Ishikawa (cell line): Measurements from ENCODE around the gene KATNB1.

ENCODE experiments used
- CEBPB ChIP-seq: IDR thresholded peaks from 2 replicates; pipeline ENCODE4 v1.6.1; 2012
- CREB1 ChIP-seq: IDR thresholded peaks from 2 replicates; pipeline ENCODE4 v1.6.1; 2012; ENCODE audit warnings: low read depth
- EGR1 ChIP-seq: IDR thresholded peaks from 2 replicates; pipeline ENCODE4 v1.6.1; 2012
- EP300 ChIP-seq: IDR thresholded peaks from 2 replicates; pipeline ENCODE4 v1.6.1; 2012; ENCODE audit warnings: borderline replicate concordance
- FOXM1 ChIP-seq: IDR thresholded peaks from 2 replicates; pipeline ENCODE4 v1.6.1; 2012; ENCODE audit warnings: low read depth, borderline replicate concordance
- NFIC ChIP-seq: IDR thresholded peaks from 2 replicates; pipeline ENCODE4 v1.6.1; 2012
- RAD21 ChIP-seq: IDR thresholded peaks from 2 replicates; pipeline ENCODE4 v1.6.1; 2012; ENCODE audit warnings: low read depth
- TAF1 ChIP-seq: IDR thresholded peaks from 2 replicates; pipeline ENCODE4 v1.6.1; 2012; ENCODE audit warnings: low read depth, mild to moderate bottlenecking
- TCF12 ChIP-seq: IDR thresholded peaks from 2 replicates; pipeline ENCODE4 v1.6.1; 2012; ENCODE audit warnings: low read depth
- TEAD4 ChIP-seq: IDR thresholded peaks from 2 replicates; pipeline ENCODE4 v1.6.1; 2012
- YY1 ChIP-seq: IDR thresholded peaks from 2 replicates; pipeline ENCODE4 v1.6.1; 2012; ENCODE audit warnings: low read depth
- ZBTB7A ChIP-seq: IDR thresholded peaks from 2 replicates; pipeline ENCODE4 v1.6.1; 2012; ENCODE audit warnings: low read depth
- TF ChIP-seq, protein P1 (sequence below): IDR thresholded peaks from 2 replicates; pipeline ENCODE4 v1.6.1; 2012; ENCODE audit warnings: low read depth, mild to moderate bottlenecking
- TF ChIP-seq, protein P2 (sequence below): IDR thresholded peaks from 2 replicates; pipeline ENCODE4 v1.6.1; 2012
- TF ChIP-seq, protein P3 (sequence below): IDR thresholded peaks from 2 replicates; pipeline ENCODE4 v1.6.1; 2012

Gene KATNB1

DNA sequence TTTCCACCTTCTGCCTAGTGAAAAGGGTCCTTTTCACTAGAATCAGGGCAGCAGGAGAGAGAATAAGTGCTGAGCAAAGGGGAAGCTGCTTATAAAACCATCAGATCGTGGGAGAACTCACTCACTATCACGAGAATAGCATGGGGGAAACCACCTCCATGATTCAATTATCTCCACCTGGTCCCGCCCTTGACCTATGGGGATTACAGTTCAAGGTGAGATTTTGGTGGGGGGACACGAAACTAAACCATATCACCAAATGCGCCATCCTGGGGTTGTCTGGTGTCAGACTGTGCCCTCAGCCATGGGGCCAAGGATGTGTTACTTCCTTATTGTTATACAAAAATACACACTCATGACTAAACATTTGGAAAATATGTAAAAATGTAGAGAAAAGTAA lies 10.4 kb upstream of the KATNB1 start:
- TF ChIP-seq YY1 (no peak), RAD21 (no peak), EGR1 (no peak)
- TF ChIP-seq, protein P1, sequence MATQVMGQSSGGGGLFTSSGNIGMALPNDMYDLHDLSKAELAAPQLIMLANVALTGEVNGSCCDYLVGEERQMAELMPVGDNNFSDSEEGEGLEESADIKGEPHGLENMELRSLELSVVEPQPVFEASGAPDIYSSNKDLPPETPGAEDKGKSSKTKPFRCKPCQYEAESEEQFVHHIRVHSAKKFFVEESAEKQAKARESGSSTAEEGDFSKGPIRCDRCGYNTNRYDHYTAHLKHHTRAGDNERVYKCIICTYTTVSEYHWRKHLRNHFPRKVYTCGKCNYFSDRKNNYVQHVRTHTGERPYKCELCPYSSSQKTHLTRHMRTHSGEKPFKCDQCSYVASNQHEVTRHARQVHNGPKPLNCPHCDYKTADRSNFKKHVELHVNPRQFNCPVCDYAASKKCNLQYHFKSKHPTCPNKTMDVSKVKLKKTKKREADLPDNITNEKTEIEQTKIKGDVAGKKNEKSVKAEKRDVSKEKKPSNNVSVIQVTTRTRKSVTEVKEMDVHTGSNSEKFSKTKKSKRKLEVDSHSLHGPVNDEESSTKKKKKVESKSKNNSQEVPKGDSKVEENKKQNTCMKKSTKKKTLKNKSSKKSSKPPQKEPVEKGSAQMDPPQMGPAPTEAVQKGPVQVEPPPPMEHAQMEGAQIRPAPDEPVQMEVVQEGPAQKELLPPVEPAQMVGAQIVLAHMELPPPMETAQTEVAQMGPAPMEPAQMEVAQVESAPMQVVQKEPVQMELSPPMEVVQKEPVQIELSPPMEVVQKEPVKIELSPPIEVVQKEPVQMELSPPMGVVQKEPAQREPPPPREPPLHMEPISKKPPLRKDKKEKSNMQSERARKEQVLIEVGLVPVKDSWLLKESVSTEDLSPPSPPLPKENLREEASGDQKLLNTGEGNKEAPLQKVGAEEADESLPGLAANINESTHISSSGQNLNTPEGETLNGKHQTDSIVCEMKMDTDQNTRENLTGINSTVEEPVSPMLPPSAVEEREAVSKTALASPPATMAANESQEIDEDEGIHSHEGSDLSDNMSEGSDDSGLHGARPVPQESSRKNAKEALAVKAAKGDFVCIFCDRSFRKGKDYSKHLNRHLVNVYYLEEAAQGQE: no peak
- TF ChIP-seq, protein P2, sequence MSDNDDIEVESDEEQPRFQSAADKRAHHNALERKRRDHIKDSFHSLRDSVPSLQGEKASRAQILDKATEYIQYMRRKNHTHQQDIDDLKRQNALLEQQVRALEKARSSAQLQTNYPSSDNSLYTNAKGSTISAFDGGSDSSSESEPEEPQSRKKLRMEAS: no peak

DNA sequence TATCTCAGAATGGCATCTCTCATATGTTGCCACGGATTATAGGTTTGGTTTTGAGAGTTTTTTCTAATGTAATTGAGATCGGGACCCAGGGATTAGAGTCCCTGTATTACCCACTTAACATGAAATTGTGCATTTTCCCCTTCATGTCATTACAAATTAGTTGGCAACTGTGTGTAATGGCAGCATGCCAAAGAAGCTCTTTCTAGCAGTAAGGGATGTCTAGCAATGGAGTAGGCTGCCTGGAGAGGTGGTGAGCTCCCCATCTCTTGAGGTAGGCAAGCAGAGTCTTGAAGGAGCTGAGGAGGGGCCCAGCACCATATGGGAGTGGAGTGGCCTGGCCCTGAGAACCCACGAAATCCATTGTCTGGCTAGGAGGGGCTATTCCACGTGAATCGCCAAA lies 10.0 kb upstream of the KATNB1 start:
- TF ChIP-seq CREB1 (no peak), EGR1 (no peak), FOXM1 (no peak), TAF1 (no peak), CEBPB (no peak), YY1 (no peak)
- TF ChIP-seq, protein P3, sequence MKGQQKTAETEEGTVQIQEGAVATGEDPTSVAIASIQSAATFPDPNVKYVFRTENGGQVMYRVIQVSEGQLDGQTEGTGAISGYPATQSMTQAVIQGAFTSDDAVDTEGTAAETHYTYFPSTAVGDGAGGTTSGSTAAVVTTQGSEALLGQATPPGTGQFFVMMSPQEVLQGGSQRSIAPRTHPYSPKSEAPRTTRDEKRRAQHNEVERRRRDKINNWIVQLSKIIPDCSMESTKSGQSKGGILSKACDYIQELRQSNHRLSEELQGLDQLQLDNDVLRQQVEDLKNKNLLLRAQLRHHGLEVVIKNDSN: no peak
- TF ChIP-seq, protein P1: no peak
- TF ChIP-seq, protein P2: no peak

DNA sequence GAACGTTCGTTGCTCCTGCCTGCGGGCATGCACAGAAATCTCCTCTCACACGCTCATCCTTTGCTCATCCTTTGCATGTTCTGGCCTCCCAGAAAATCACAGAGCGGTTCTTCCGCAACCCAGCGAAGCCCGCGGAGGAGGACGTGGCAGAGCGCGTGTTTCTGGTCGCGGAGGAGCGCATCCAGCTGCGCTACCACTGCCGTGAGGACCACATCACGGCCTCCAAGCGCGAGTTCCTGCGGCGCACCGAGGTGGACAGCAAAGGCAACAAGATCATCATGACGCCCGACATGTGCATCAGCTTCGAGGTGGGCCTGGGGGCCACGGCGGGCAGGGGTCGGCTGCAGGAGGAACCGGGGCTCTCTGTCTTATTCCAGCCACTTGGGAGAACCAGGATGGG lies 9.6 kb upstream of the KATNB1 start:
- TF ChIP-seq ZBTB7A (no peak), EGR1 (no peak), FOXM1 (no peak), TEAD4 (no peak), EP300 (no peak), TCF12 (no peak), RAD21 (no peak), CEBPB (no peak)
- TF ChIP-seq, protein P3: no peak
- TF ChIP-seq, protein P1: no peak

DNA sequence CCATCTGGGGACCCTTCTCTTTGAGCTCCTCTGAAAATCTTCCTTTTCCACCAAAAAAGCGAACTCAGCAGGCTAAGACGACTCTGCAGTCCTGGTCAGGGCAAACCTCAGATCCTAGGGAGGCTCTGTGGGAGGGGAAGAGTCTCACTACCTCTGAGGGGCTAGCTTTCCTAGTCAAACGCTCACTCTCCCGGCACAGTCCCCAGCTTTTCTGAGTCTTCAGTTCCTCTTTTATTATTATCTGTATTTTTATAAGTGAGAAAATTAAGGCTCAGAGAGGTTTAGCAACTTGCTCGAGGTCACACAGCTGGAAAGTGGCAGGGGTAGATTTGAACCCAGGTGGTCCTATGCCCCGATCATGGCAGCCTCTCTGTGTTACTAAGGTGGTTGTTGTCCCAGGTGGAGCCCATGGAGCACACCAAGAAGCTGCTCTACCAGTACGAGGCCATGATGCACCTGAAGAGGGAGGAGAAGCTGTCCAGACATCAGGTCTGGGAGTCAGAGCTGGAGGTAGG lies 9.1 kb upstream of the KATNB1 start:
- TF ChIP-seq EP300 (no peak), ZBTB7A (no peak), EGR1 (no peak), YY1 (no peak), RAD21 (no peak)

DNA sequence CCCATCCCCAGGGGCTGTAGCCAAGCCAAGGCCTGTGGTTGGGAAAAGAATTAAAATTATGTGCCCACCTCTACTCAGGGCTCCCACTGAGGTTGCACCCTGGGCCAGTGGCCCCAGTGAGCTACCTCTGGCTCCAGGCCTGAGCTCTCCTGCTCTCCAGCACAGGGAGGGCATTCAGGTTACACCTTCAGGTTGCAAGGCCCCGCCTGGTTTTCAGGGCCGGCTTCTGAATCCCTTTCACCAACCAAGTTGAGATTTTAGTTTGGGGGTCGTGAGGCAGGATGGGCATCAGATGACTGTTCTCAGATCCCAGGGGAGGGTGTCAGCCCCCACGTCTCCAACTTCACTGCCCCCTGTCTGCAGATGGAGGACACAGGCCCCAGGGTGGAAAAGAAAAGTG lies 8.0 kb upstream of the KATNB1 start:
- TF ChIP-seq TEAD4 (no peak), CREB1 (no peak), EGR1 (no peak), ZBTB7A (no peak), EP300 (no peak), TAF1 (no peak), TCF12 (no peak), FOXM1 (no peak), RAD21 (no peak), YY1 (no peak), NFIC (no peak), CEBPB (no peak)
- TF ChIP-seq, protein P2: no peak
- TF ChIP-seq, protein P3: no peak
- TF ChIP-seq, protein P1: no peak
